ENCODE measurements around the gene SPR. TPM values are rescaled to one million over a fixed set of nuclear protein-coding genes. Genes with fewer than 3 reads are reported as not detected.

SPR gene
- total and polyA plus RNA-seq, 2 of the 13 experiments (the other 11 are each of a cell fraction or from before 2014, with no cell fraction given): 34.0 to 96.0 TPM

GRCh38 chr2:72862239-72862988 is 24.8 kb upstream of the SPR start (continued):
- TF ChIP-seq HNF4G (IDR thresholded peaks at IDR 0.05; ENCODE audit: borderline replicate concordance, low read depth, low read length) (no peak), HNF4G (CRISPR knock-in tag; IDR thresholded peaks at IDR 0.05; ENCODE audit: borderline replicate concordance, low read depth) (no peak), ZNF580 (CRISPR knock-in tag; IDR thresholded peaks at IDR 0.05; ENCODE audit: borderline replicate concordance, low read depth) (peak; percentile 68; the same call in 1 of the 2 replicates), ZNF138 (CRISPR knock-in tag; IDR thresholded peaks at IDR 0.05; ENCODE audit: low read depth) (peak; percentile 40; the same call in 1 of the 2 replicates), ZNF570 (CRISPR knock-in tag; IDR thresholded peaks at IDR 0.05; ENCODE audit: borderline replicate concordance) (no peak), CAMTA2 (CRISPR knock-in tag; IDR thresholded peaks at IDR 0.05; ENCODE audit: borderline replicate concordance) (peak; percentile 92), SP140L (CRISPR knock-in tag; IDR thresholded peaks at IDR 0.05; ENCODE audit: borderline replicate concordance) (peak; percentile 91; the same call in 1 of the 2 replicates), HIC2 (CRISPR knock-in tag; IDR thresholded peaks at IDR 0.05; ENCODE audit: low read depth) (no peak), KLF6 (CRISPR knock-in tag; IDR thresholded peaks at IDR 0.05) (no peak), ZNF574 (CRISPR knock-in tag; IDR thresholded peaks at IDR 0.05) (peak; percentile 84), ZFP62 (CRISPR knock-in tag; IDR thresholded peaks at IDR 0.05) (0 out of 2 replicates have a peak, but pooled peaks have one; percentile 37), FLYWCH1 (CRISPR knock-in tag; IDR thresholded peaks at IDR 0.05) (no peak), TAF1 (CRISPR knock-in tag; IDR thresholded peaks at IDR 0.05) (no peak), FOXK1 (CRISPR knock-in tag; IDR thresholded peaks at IDR 0.05; ENCODE audit: borderline replicate concordance, low read depth) (no peak), FUBP1 (CRISPR knock-in tag; IDR thresholded peaks at IDR 0.05; ENCODE audit: borderline replicate concordance) (no peak), RAD21 (CRISPR knock-in tag; IDR thresholded peaks at IDR 0.05) (peak; percentile 94), MTA1 (CRISPR knock-in tag; IDR thresholded peaks at IDR 0.05; ENCODE audit: borderline replicate concordance) (peak; percentile 85; the same call in 1 of the 2 replicates), SRF (IDR thresholded peaks at IDR 0.05; ENCODE audit: low read depth, low read length) (no peak), CBX2 (IDR thresholded peaks at IDR 0.05; ENCODE audit: low read depth, low read length) (no peak), CBX2 (CRISPR knock-in tag; IDR thresholded peaks at IDR 0.05; ENCODE audit: low read depth) (peak; percentile 92; the same call in 1 of the 2 replicates), ZNF644 (CRISPR knock-in tag; IDR thresholded peaks at IDR 0.05; ENCODE audit: low read depth) (no peak), MBD4 (IDR thresholded peaks at IDR 0.05; ENCODE audit: borderline replicate concordance, low read length) (no peak), PCBP1 (IDR thresholded peaks at IDR 0.05; ENCODE audit: borderline replicate concordance, low read depth, low read length) (no peak), SMAD1 (CRISPR knock-in tag; IDR thresholded peaks at IDR 0.05; ENCODE audit: borderline replicate concordance, low read depth) (0 out of 2 replicates have a peak, but pooled peaks have one; percentile 49)
